Panc1 (cell line): ENCODE results near the gene XCR1. TPM values are rescaled to one million over a fixed set of nuclear protein-coding genes. Genes with fewer than 3 reads are reported as not detected.

Experiments
- ATAC-seq: fragments of 200-7000 bp; cut with Tn5 transposase; 2 replicates; pipeline ENCODE4 v1.9.1; 2020; ENCODE audit warnings: mild to moderate bottlenecking, moderate library complexity
- BruUV-seq: library from RNA; stranded (reverse); fragments of 400-500 nt; replicated peaks from 2 replicates; lab custom pipeline; 2021; lab: Mats Ljungman, UMichigan
- CTCF ChIA-PET: fragments of 300-600 bp; sonication (Branson Sonifier 250); formaldehyde crosslinking; loops from one replicate; lab custom pipeline; 2022; ENCODE audit warnings: antibody characterized with exemption; lab: Charles Lee
- POLR2A ChIA-PET: fragments of 300-600 bp; sonication (Branson Sonifier 250); formaldehyde crosslinking; loops from one replicate; lab custom pipeline; 2022; ENCODE audit warnings: antibody characterized with exemption; lab: Charles Lee
- DNase-seq: peaks from one replicate; pipeline ENCODE4 v3.0.0-alpha.2; 2010; ENCODE audit warnings: low read depth, low spot score
- H3K27ac ChIP-seq: 2 replicates; pipeline ENCODE4 v1.5.1; 2011; ENCODE audit warnings: mild to moderate bottlenecking, low read length, inconsistent platforms
- H3K27me3 ChIP-seq: fragments of 200-500 bp; sonication (Bioruptor generic); 2 replicates; pipeline ENCODE4 v1.6.0; 2014; ENCODE audit warnings: low read length, inconsistent platforms; ENCODE audit not compliant: control insufficient read depth, insufficient read depth
- H3K36me3 ChIP-seq: fragments of 200-500 bp; sonication (Bioruptor generic); 2 replicates; pipeline ENCODE4 v1.5.1; 2014; ENCODE audit warnings: inconsistent platforms, mild to moderate bottlenecking, low read length, moderate library complexity; ENCODE audit not compliant: control insufficient read depth, insufficient read depth
- H3K4me1 ChIP-seq: 2 replicates; pipeline ENCODE4 v1.5.1; 2011; ENCODE audit warnings: inconsistent platforms, mild to moderate bottlenecking, low read length, moderate library complexity; ENCODE audit not compliant: control insufficient read depth, insufficient read depth
- H3K4me3 ChIP-seq, 2 experiments: 2 replicates each; pipeline ENCODE4 v1.5.1; 2011 to 2012; ENCODE audit warnings: low read depth in 2 of 2, low read length in 2 of 2, mild to moderate bottlenecking in 2 of 2, inconsistent platforms in 1 of 2, moderate library complexity in 1 of 2
- H3K9me3 ChIP-seq: fragments of 200-500 bp; sonication (Bioruptor generic); 2 replicates; pipeline ENCODE4 v1.5.1; 2014; ENCODE audit warnings: low read depth, mild to moderate bottlenecking, inconsistent platforms, low read length, moderate library complexity; ENCODE audit not compliant: control insufficient read depth, insufficient read depth
- CTCF ChIP-seq: fragments of 450-650 bp; IDR thresholded peaks from 2 replicates; pipeline ENCODE4 v1.5.1; 2017; ENCODE audit warnings: mild to moderate bottlenecking
- POLR2AphosphoS5 ChIP-seq: IDR thresholded peaks from 2 replicates; pipeline ENCODE4 v1.6.1; 2012; ENCODE audit warnings: mild to moderate bottlenecking, low read depth, low read length, moderate library complexity
- REST ChIP-seq, 2 experiments: IDR thresholded peaks; 2 replicates each; pipeline ENCODE4 v1.6.1; 2011 to 2012; ENCODE audit warnings: low read depth in 2 of 2, control low read depth in 1 of 2, low read length in 1 of 2, mild to moderate bottlenecking in 1 of 2, moderate library complexity in 1 of 2; ENCODE audit not compliant: insufficient read depth in 1 of 2
- SIN3A ChIP-seq: IDR thresholded peaks from 2 replicates; pipeline ENCODE4 v1.6.1; 2012; ENCODE audit warnings: low read depth, mild to moderate bottlenecking, low read length, moderate library complexity, borderline replicate concordance; ENCODE audit not compliant: insufficient read depth
- TCF7L2 ChIP-seq: IDR thresholded peaks from 2 replicates; pipeline ENCODE4 v1.6.1; 2011; ENCODE audit warnings: mild to moderate bottlenecking, low read depth, low read length, inconsistent platforms
- in situ Hi-C: cut with HindIII; loops from 2 replicates; pipeline ENCODE4 v1.10.0; 2016; ENCODE audit warnings: low sequenced_read_pairs, low pct_unique_long_range_greater_than_20kb
- intact Hi-C: fragments of 100-400 bp; cut with micrococcal nuclease; formaldehyde crosslinking; loops from one replicate; pipeline ENCODE4 v1.10.0; 2022; ENCODE audit not compliant: unreplicated experiment
- total RNA-seq: library from RNA; stranded (reverse); gene quantifications from one replicate; pipeline ENCODE4 v1.2.1, GENCODE V29; 2021; ENCODE audit not compliant: unreplicated experiment

Gene XCR1
- total RNA-seq, 1 experiment from 2014 or later: not detected

- TF ChIP-seq CTCF (no peak), SIN3A (no peak), TCF7L2 (no peak), REST (IDR thresholded peaks at IDR 0.05; ENCODE audit: insufficient read depth in 1 of 2, low read depth in 2 of 2, low read length in 1 of 2) (no peak), POLR2AphosphoS5 (no peak)
- H3K4me1 ChIP-seq: no peaks in the 10 kb centered on the region
- in situ Hi-C loops (no loop called here), intact Hi-C loops (no loop called here)
- no TSS peak for BruUV-seq
- no peak overlapping the region for H3K27ac ChIP-seq
- 0 out of 2 replicates have a peak, but pooled peaks cover under 1% of the 10 kb centered on the region for H3K27me3 ChIP-seq
- H3K36me3 ChIP-seq: no peaks in the 10 kb centered on the region
- ATAC-seq (no peak), DNase-seq (no peak)
- POLR2A ChIA-PET: interaction anchor here (0.7 kb wide), 1 partner anchor 85 kb away, joined by 8 read pairs; no protein-coding TSS in a partner anchor
- H3K9me3 ChIP-seq: no peaks in the 10 kb centered on the region
- CTCF ChIA-PET: interaction anchor here (0.6 to 0.7 kb wide), 3 partner anchors 10 to 1071 kb away, joined by 3 to 6 read pairs (median 4); no protein-coding TSS in a partner anchor
- H3K4me3 ChIP-seq: no peak overlapping the region
Observed at GRCh38 chr3:46075816-46076215, 48.5 kb upstream of the XCR1 start.

- intact Hi-C loops: no loop called here
- H3K27ac ChIP-seq: no peak overlapping the region
- ChIA-PET POLR2A (no interaction called here), CTCF (no interaction called here)
- TF ChIP-seq SIN3A (no peak), CTCF (no peak), POLR2AphosphoS5 (no peak)
- H3K4me1 ChIP-seq: no peaks in the 10 kb centered on the region
- BruUV-seq: no TSS peak
- peaks cover 2% of the 10 kb centered on the region; the same call in 1 of the 2 replicates for H3K27me3 ChIP-seq
- ATAC-seq (no peak), DNase-seq (no peak)
- H3K36me3 ChIP-seq: no peaks in the 10 kb centered on the region
- in situ Hi-C loops: no loop called here
- no peak overlapping the region for H3K4me3 ChIP-seq
- H3K9me3 ChIP-seq: no peaks in the 10 kb centered on the region
Observed at GRCh38 chr3:46071222-46071858, 44.1 kb upstream of the XCR1 start.
